ENCODE measurements around the gene OR1I1.

Gene OR1I1

GRCh38 chr19:15099017-15099582, 17.1 kb downstream of the OR1I1 start:
- DNase-seq, result no peak

GRCh38 chr19:15101479-15102082, 19.6 kb downstream of the OR1I1 start:
- DNase-seq, result no peak

- DNase-seq, result no peak
These were observed 22.0 kb downstream of the OR1I1 start for GRCh38 chr19:15104003-15104402.

- no peak for DNase-seq
These were observed 22.4 kb downstream of the OR1I1 start for GRCh38 chr19:15104411-15104810.

GRCh38 chr19:15105044-15105443, 23.0 kb downstream of the OR1I1 start:
- DNase-seq, result no peak

- DNase-seq, result no peak
These were observed 25.3 kb downstream of the OR1I1 start, which contains the start of gene SYDE1 for GRCh38 chr19:15107061-15108010. Gene SYDE1 (plus strand): TSS chr19:15107401. CDS start chr19:15107434, 33 bp downstream.

- no peak for DNase-seq
These were observed 26.3 kb downstream of the OR1I1 start for GRCh38 chr19:15108145-15108844.

- no peak for DNase-seq
These were observed 27.1 kb downstream of the OR1I1 start for GRCh38 chr19:15108845-15109767.

GRCh38 chr19:15109768-15110417, 27.9 kb downstream of the OR1I1 start:
- no peak for DNase-seq

- no peak for DNase-seq
These were observed 28.4 kb downstream of the OR1I1 start for GRCh38 chr19:15110418-15110815.

GRCh38 chr19:15111758-15112157, 29.7 kb downstream of the OR1I1 start:
- no peak for DNase-seq

- no peak for DNase-seq
These were observed 30.4 kb downstream of the OR1I1 start for GRCh38 chr19:15112385-15112784.

- no peak for DNase-seq
These were observed 31.5 kb downstream of the OR1I1 start for GRCh38 chr19:15113245-15114152.

- no peak for DNase-seq
These were observed 32.1 kb downstream of the OR1I1 start for GRCh38 chr19:15114153-15114540.

GRCh38 chr19:15115080-15115479, 33.1 kb downstream of the OR1I1 start:
- DNase-seq, result no peak

GRCh38 chr19:15115762-15116615, 34.0 kb downstream of the OR1I1 start:
- no peak for DNase-seq

- DNase-seq, result no peak
These were observed 34.8 kb downstream of the OR1I1 start for GRCh38 chr19:15116856-15117255.

GRCh38 chr19:15118248-15118647, 36.2 kb downstream of the OR1I1 start:
- no peak for DNase-seq

GRCh38 chr19:15118789-15119494, 36.9 kb downstream of the OR1I1 start:
- no peak for DNase-seq

All from DMS79 treated with DMSO at 0.1 percent for 48 hours (cell line).